GM19324 (cell line): ENCODE data around the gene PRMT6.
"Not testable (repeated sequence)": the region's sequence is repeated elsewhere in the genome, so short reads cannot be mapped to it uniquely, and the experiment has no call there.

Experiments used
- ATAC-seq: cut with Tn5 transposase; IDR thresholded peaks from one replicate; pipeline ENCODE4 v1.9.1; 2021; ENCODE audit warnings: mild to moderate bottlenecking, moderate library complexity; ENCODE audit not compliant: unreplicated experiment, low FRiP score

PRMT6 gene

GRCh38 chr1:107056426-107057196, at the start of gene PRMT6:
TSS of gene PRMT6 (plus strand) at chr1:107056674. CDS start at chr1:107056716, 42 bp downstream.
- peak; percentile 95 for ATAC-seq

GRCh38 chr1:107009281-107009680, 47.2 kb upstream of the PRMT6 start:
- no peak for ATAC-seq

GRCh38 chr1:107010582-107010981, 45.9 kb upstream of the PRMT6 start:
- no peak for ATAC-seq

- ATAC-seq, result peak; percentile 57
These were observed 40.0 kb upstream of the PRMT6 start for GRCh38 chr1:107016376-107016978.

- ATAC-seq, result no peak
These were observed 38.0 kb upstream of the PRMT6 start for GRCh38 chr1:107018445-107018844.

GRCh38 chr1:107019166-107019565, 37.3 kb upstream of the PRMT6 start:
- no peak for ATAC-seq

- ATAC-seq, result not testable (repeated sequence)
These were observed 17.6 kb upstream of the PRMT6 start for GRCh38 chr1:107038874-107039273.

- ATAC-seq, result not testable (repeated sequence)
These were observed 11.9 kb upstream of the PRMT6 start for GRCh38 chr1:107044310-107045220.

GRCh38 chr1:107047602-107048001, 8.9 kb upstream of the PRMT6 start:
- no peak for ATAC-seq

- ATAC-seq, result no peak
These were observed 8.2 kb upstream of the PRMT6 start for GRCh38 chr1:107048241-107048640.

- no peak for ATAC-seq
These were observed 5.2 kb upstream of the PRMT6 start for GRCh38 chr1:107051266-107051665.

GRCh38 chr1:107055919-107056425, 502 bp upstream of the PRMT6 start:
- not testable (repeated sequence) for ATAC-seq

- peak; percentile 58 for ATAC-seq
These were observed 991 bp downstream of the PRMT6 start for GRCh38 chr1:107057197-107058133.

- no peak for ATAC-seq
These were observed 2.0 kb downstream of the PRMT6 start for GRCh38 chr1:107058245-107059032.

GRCh38 chr1:107061886-107062285, 5.4 kb downstream of the PRMT6 start:
- no peak for ATAC-seq

GRCh38 chr1:107073493-107073892, 17.0 kb downstream of the PRMT6 start:
- ATAC-seq, result no peak

- ATAC-seq, result no peak
These were observed 20.4 kb downstream of the PRMT6 start for GRCh38 chr1:107076841-107077240.

GRCh38 chr1:107079249-107079648, 22.8 kb downstream of the PRMT6 start:
- no peak for ATAC-seq

GRCh38 chr1:107081102-107081501, 24.6 kb downstream of the PRMT6 start:
- no peak for ATAC-seq
